OCI-LY7 (cell line): ENCODE measurements around the gene HECW1.

Source experiments
- EZH2phosphoT487 ChIP-seq: fragments of 200-600 bp; sonication (generic); IDR thresholded peaks from 2 replicates; pipeline ENCODE4 v1.6.1; 2018; ENCODE audit warnings: low read depth, borderline replicate concordance, mild to moderate bottlenecking, mixed run types, antibody characterized with exemption, low read length, moderate library complexity, mixed read lengths
- TF ChIP-seq, protein P1 (sequence below): fragments of 200-600 bp; sonication (generic); conservative IDR thresholded peaks from 2 replicates; pipeline ENCODE4 v1.5.1; 2014; ENCODE audit warnings: mild to moderate bottlenecking, antibody characterized with exemption, low read length, moderate library complexity, mixed read lengths

DNA sequence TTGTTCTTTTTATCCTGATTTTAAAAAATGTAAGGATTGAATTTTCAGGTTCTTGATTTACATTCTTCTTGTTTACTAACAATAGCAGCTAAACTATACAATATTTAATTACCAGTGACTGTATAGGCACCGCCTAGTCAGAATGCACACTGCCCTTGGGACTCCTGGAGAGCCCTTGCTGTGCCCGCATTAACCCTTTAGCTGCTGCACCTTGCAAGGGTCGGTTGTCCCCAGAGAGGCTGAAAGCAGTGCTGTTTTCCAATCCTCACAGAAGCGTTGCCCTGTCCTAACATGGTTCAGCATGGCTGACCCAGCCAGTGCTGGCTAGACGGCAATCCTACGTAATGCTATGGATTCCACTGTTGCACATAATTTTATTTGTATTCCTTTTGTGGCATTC, 102.6 kb downstream of the HECW1 start:
- TF ChIP-seq, protein P1, sequence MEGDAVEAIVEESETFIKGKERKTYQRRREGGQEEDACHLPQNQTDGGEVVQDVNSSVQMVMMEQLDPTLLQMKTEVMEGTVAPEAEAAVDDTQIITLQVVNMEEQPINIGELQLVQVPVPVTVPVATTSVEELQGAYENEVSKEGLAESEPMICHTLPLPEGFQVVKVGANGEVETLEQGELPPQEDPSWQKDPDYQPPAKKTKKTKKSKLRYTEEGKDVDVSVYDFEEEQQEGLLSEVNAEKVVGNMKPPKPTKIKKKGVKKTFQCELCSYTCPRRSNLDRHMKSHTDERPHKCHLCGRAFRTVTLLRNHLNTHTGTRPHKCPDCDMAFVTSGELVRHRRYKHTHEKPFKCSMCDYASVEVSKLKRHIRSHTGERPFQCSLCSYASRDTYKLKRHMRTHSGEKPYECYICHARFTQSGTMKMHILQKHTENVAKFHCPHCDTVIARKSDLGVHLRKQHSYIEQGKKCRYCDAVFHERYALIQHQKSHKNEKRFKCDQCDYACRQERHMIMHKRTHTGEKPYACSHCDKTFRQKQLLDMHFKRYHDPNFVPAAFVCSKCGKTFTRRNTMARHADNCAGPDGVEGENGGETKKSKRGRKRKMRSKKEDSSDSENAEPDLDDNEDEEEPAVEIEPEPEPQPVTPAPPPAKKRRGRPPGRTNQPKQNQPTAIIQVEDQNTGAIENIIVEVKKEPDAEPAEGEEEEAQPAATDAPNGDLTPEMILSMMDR = no peak
- no peak for TF ChIP-seq EZH2phosphoT487
